HG02678 (cell line): Measurements from ENCODE around the gene HRC.
"Not testable (repeated sequence)": the region's sequence is repeated elsewhere in the genome, so short reads cannot be mapped to it uniquely, and the experiment has no call there.

Experiments
- ATAC-seq: cut with Tn5 transposase; IDR thresholded peaks from one replicate; pipeline ENCODE4 v1.9.1; 2021; ENCODE audit warnings: mild to moderate bottlenecking, moderate library complexity; ENCODE audit not compliant: unreplicated experiment

HRC gene

GRCh38 chr19:49160450-49161189 lies 5.4 kb upstream of the HRC start:
- ATAC-seq = no peak

GRCh38 chr19:49157445-49158224 lies 2.4 kb upstream of the HRC start, which contains the start of gene TRPM4:
TRPM4 (plus strand) TSS chr19:49157792; CDS start chr19:49157867, 75 bp downstream.
- ATAC-seq = no peak

GRCh38 chr19:49155820-49156346 lies 687 bp upstream of the HRC start:
- no peak for ATAC-seq

- ATAC-seq = no peak
Measured at GRCh38 chr19:49154279-49154678, 917 bp downstream of the HRC start.

GRCh38 chr19:49153167-49153809 lies 1.9 kb downstream of the HRC start:
- ATAC-seq = no peak

- no peak for ATAC-seq
Measured at GRCh38 chr19:49152119-49152550, 3.1 kb downstream of the HRC start.

GRCh38 chr19:49151267-49152118 lies 3.7 kb downstream of the HRC start:
- ATAC-seq = no peak

- no peak for ATAC-seq
Measured at GRCh38 chr19:49150944-49151243, 4.3 kb downstream of the HRC start.

GRCh38 chr19:49150106-49150943 lies 4.9 kb downstream of the HRC start:
- ATAC-seq = no peak

- no peak for ATAC-seq
Measured at GRCh38 chr19:49149652-49150105, 5.5 kb downstream of the HRC start.

- ATAC-seq = no peak
Measured at GRCh38 chr19:49148784-49149651, 6.2 kb downstream of the HRC start.

GRCh38 chr19:49148044-49148682 lies 7.0 kb downstream of the HRC start:
- no peak for ATAC-seq

- not testable (repeated sequence) for ATAC-seq
Measured at GRCh38 chr19:49146408-49146770, 8.8 kb downstream of the HRC start.

GRCh38 chr19:49145573-49146407 lies 9.4 kb downstream of the HRC start:
- ATAC-seq = no peak

GRCh38 chr19:49142866-49143335 lies 12.3 kb downstream of the HRC start:
- peak; percentile 69 for ATAC-seq

- ATAC-seq = no peak
Measured at GRCh38 chr19:49141352-49141751, 13.8 kb downstream of the HRC start.

- ATAC-seq = no peak
Measured at GRCh38 chr19:49140951-49141350, 14.2 kb downstream of the HRC start.
